Fibroblast of skin of right quadriceps (primary cell): Measurements from ENCODE around the gene HIVEP3.

Experiments used
- DNase-seq: peaks from one replicate; pipeline ENCODE4 v3.0.0-alpha.2; 2013

Gene HIVEP3

GRCh38 chr1:41868241-41868998 lies 50.3 kb downstream of the HIVEP3 start:
- no peak for DNase-seq

GRCh38 chr1:41866285-41866684 lies 52.4 kb downstream of the HIVEP3 start:
- no peak for DNase-seq

- DNase-seq, result peak; percentile 34
These were observed 54.2 kb downstream of the HIVEP3 start for GRCh38 chr1:41864471-41865040.

- DNase-seq, result peak; percentile 70
These were observed 55.0 kb downstream of the HIVEP3 start for GRCh38 chr1:41863718-41864117.

GRCh38 chr1:41862384-41863221 lies 56.1 kb downstream of the HIVEP3 start:
- peak; percentile 93 for DNase-seq

GRCh38 chr1:41861535-41862383 lies 57.0 kb downstream of the HIVEP3 start:
- peak; percentile 44 for DNase-seq

- DNase-seq, result no peak
These were observed 58.0 kb downstream of the HIVEP3 start for GRCh38 chr1:41860771-41861170.

GRCh38 chr1:41860214-41860613 lies 58.5 kb downstream of the HIVEP3 start:
- no peak for DNase-seq

GRCh38 chr1:41859686-41860085 lies 59.0 kb downstream of the HIVEP3 start:
- DNase-seq, result no peak

- peak; percentile 50 for DNase-seq
These were observed 61.8 kb downstream of the HIVEP3 start for GRCh38 chr1:41856944-41857285.

- DNase-seq, result no peak
These were observed 62.4 kb downstream of the HIVEP3 start for GRCh38 chr1:41856151-41856943.

GRCh38 chr1:41855713-41856112 lies 63.0 kb downstream of the HIVEP3 start:
- DNase-seq, result no peak

- DNase-seq, result no peak
These were observed 64.8 kb downstream of the HIVEP3 start for GRCh38 chr1:41853907-41854306.

- no peak for DNase-seq
These were observed 66.6 kb downstream of the HIVEP3 start for GRCh38 chr1:41852091-41852490.

- DNase-seq, result peak; percentile 89
These were observed 67.1 kb downstream of the HIVEP3 start for GRCh38 chr1:41851589-41851988.

- no peak for DNase-seq
These were observed 68.7 kb downstream of the HIVEP3 start for GRCh38 chr1:41850029-41850428.

- DNase-seq, result peak; percentile 20
These were observed 69.4 kb downstream of the HIVEP3 start for GRCh38 chr1:41849211-41849759.

- no peak for DNase-seq
These were observed 70.3 kb downstream of the HIVEP3 start for GRCh38 chr1:41848216-41848952.

GRCh38 chr1:41847733-41848132 lies 71.0 kb downstream of the HIVEP3 start:
- DNase-seq, result no peak

- DNase-seq, result peak; percentile 65
These were observed 71.9 kb downstream of the HIVEP3 start for GRCh38 chr1:41846625-41847405.
